HG03280 (cell line): ENCODE data around the gene BIRC2.

Experiments used
- ATAC-seq: cut with Tn5 transposase; IDR thresholded peaks from one replicate; pipeline ENCODE4 v1.9.1; 2021; ENCODE audit warnings: mild to moderate bottlenecking, moderate library complexity; ENCODE audit not compliant: unreplicated experiment

BIRC2 gene

DNA sequence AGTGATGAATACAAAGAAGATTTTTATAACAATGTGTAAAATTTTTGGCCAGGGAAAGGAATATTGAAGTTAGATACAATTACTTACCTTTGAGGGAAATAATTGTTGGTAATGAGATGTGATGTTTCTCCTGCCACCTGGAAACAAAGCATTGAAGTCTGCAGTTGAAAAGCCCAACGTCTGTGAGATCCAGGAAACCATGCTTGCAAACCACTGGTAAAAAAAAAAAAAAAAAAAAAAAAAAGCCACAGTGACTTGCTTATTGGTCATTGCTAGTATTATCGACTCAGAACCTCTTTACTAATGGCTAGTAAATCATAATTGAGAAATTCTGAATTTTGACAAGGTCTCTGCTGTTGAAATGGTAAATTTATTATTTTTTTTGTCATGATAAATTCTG lies 24.5 kb upstream of the BIRC2 start:
- ATAC-seq, result no peak

DNA sequence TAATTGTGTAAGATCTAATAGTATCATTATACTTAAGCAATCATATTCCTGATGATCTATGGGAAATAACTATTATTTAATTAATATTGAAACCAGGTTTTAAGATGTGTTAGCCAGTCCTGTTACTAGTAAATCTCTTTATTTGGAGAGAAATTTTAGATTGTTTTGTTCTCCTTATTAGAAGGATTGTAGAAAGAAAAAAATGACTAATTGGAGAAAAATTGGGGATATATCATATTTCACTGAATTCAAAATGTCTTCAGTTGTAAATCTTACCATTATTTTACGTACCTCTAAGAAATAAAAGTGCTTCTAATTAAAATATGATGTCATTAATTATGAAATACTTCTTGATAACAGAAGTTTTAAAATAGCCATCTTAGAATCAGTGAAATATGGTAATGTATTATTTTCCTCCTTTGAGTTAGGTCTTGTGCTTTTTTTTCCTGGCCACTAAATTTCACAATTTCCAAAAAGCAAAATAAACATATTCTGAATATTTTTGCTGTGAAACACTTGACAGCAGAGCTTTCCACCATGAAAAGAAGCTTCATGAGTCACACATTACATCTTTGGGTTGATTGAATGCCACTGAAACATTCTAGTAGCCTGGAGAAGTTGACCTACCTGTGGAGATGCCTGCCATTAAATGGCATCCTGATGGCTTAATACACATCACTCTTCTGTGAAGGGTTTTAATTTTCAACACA lies 23.3 kb upstream of the BIRC2 start:
- ATAC-seq, result no peak

DNA sequence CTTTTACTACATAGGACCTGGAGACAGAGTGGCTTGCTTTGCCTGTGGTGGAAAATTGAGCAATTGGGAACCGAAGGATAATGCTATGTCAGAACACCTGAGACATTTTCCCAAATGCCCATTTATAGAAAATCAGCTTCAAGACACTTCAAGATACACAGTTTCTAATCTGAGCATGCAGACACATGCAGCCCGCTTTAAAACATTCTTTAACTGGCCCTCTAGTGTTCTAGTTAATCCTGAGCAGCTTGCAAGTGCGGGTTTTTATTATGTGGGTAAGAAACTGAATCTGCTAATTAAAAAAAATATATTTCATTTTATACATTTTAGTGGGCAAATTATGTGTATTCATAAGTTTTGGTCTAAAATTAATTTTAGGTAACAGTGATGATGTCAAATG lies 21.9 kb upstream of the BIRC2 start:
- no peak for ATAC-seq

DNA sequence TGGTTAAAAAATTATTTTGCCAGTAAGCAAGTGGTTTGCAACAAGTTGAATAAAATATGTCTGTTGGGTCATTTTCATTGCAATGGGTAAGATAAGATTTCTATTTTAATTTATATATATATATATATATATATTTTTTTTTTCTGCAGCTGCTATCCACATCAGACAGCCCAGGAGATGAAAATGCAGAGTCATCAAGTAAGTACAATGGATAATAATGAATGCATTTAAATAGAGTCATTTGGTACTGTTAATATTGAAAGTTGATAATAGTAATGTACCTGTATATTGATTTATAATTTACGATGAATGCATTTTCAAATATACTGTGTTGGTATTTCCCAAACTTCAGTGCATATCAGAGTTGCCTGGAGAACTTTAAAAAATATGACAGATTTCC lies 18.3 kb upstream of the BIRC2 start:
- ATAC-seq, result no peak

DNA sequence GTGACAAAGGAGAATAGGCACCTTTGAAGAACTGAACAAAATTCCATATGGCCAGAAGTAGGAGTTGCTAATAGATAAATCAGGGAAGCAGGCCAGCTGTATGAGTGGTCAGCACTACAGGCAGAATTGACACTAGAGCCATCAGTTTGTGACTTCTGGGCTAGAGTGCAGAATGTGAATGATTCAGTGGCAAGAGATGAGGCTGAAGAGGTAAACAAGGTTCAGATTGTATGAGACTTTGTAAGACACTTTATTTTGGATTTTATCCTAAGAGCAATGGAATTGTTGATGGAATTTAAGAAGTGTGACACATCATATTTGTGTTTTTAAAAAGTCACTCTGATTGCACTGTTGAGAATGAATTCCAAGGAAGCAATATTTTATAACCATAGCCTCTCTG lies 16.8 kb upstream of the BIRC2 start:
- ATAC-seq, result no peak

DNA sequence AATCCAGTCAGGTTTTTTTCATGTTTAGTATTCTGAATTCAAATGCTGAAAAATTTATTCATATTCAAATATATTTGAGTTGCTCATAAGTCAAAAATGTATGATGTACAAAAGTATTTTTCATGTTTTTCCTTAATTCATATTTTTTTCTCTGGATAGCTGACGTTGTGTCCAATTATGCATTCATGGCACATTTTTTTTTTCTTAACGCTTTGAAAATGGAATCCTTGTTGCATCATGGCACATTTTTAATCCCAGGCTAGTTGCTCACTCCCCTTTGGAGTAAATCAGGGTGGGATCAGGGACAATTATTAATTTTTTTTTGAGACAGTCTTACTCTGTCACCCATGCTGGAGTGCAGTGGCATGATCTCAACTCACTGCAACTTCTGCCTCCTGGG lies 15.7 kb upstream of the BIRC2 start:
- no peak for ATAC-seq

DNA sequence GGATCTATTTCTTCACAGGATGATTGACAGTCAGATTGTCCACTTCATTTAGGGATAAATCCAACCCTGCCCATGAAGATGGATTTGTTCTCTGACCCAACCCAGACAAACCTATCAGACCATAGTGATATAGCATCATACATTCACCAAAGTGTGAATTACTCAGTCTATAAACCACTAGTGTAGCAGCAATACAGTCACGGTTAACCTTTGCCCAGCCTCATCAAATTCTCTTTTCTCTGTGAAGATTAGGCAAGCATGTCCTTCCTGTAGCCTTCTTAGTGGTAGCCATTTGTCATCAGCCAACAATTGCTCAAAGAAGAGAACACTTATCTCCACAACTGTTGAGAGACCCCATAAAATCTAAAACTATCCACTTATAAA lies 14.4 kb upstream of the BIRC2 start:
- no peak for ATAC-seq

DNA sequence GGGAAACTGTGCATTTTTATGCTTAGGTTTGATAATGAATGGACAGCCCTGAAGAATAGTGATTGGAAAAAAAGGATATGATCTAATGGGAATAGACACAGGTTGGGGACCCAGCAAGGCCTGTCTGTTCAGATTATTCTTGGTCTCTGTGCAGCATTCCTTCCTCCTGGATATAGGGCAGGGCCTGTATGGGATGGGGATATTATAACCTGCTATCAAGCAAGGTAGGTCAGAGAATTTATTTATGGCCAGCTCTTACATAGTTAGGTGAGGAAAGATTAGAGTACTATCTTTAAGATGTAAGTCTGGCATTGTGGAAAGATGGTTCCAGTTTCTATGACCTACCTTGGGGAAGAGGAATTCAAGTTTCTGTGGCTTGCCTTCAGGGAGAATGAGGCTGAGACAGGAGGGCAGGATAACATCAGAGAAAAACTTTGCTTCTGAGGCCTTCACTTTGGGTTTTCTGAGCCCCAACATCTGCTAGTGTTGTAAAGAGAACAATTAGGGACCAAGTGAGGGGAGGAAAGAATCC lies 8.5 kb upstream of the BIRC2 start:
- ATAC-seq, result no peak

DNA sequence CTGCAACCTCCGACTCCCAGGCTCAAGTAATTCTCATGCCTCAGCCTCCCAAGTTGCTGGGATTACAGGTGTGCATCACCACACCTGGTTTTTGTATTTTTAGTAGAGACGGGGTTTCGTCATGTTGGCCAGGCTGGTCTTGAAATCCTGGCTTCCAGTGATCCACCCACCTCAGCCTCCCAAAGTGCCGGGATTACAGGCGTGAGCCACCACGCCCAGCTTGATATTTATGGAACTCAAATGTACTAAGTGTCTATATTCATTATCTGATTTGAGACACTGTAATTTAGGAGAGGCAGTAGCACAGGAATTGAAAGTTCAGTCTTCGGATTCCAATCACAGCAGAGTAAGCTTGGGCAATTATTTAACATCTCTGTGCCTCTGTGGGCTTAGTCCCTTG lies 5.7 kb upstream of the BIRC2 start:
- ATAC-seq, result peak; percentile 14

DNA sequence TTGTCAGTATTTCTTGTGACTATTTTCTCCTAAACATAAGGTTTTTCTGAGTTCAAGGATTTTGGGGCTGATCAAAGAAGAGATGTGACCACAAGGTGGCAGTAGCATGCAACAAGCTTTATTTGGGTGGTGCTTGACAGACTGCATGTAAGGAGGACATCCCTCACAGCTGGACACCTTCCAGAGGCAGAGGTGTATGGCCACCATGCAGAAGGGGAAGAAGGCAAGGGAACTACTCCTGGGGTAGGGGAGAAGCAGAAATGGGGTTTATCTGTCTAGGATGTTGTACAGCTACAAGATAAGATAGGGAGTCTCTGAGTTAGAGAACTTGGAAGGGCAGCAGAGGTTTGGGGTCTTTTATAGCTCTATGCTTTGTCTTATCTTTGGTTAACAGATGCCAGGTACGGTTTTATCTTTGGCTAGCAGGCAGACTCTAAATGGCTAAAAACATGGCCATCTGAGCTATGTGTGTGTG lies 5.1 kb upstream of the BIRC2 start:
- ATAC-seq, result peak; percentile 47

DNA sequence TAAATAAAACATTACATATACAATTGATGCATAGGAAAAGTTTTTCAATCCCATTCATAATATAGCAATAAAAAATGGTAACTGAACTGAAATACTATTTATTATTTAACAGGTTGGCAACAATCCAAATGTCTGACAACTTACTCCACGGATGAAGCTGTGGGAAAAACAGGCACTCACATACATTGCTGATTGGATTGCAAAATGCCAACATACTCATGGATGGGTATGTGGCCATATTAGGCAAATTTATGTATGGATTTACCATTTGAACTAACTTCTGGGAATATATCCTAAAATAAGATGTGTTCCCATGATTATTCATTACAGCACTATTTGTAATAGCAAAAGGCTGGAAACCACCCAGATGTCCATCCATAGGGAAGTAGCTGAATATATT lies 3.2 kb upstream of the BIRC2 start:
- no peak for ATAC-seq

DNA sequence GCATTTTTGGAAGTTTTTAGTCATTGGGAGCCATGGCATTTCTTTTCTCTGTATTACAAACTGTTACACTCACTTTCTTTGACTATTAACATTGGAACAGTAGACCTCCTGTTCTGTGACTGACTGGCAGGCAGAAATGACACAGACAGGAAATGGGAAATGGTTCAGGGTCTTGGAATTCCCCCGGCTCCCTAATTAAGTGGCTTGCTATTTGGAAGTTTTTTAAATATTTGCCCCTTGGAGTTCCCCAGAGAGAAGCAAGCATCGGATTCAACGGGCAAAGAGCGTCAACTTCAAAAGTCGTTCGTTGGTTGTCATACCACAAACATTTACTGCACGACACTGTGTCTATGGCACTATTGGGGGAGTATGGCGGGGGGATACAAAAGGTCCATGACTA lies 1.1 kb upstream of the BIRC2 start:
- no peak for ATAC-seq

DNA sequence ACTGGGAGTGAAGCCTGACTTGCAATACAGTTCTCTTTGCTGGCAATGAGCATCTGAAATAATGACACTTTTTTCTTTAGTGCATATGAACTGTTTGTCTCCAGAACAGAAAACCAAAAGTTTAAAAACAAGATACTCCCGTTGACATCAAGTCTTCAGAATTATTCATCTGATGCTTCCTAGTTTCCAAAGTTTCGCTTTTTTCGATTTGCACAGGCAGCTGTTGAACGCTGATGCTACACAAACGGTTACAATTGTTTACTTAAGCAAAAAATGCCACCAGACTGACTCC lies 612 bp upstream of the BIRC2 start:
- no peak for ATAC-seq

DNA sequence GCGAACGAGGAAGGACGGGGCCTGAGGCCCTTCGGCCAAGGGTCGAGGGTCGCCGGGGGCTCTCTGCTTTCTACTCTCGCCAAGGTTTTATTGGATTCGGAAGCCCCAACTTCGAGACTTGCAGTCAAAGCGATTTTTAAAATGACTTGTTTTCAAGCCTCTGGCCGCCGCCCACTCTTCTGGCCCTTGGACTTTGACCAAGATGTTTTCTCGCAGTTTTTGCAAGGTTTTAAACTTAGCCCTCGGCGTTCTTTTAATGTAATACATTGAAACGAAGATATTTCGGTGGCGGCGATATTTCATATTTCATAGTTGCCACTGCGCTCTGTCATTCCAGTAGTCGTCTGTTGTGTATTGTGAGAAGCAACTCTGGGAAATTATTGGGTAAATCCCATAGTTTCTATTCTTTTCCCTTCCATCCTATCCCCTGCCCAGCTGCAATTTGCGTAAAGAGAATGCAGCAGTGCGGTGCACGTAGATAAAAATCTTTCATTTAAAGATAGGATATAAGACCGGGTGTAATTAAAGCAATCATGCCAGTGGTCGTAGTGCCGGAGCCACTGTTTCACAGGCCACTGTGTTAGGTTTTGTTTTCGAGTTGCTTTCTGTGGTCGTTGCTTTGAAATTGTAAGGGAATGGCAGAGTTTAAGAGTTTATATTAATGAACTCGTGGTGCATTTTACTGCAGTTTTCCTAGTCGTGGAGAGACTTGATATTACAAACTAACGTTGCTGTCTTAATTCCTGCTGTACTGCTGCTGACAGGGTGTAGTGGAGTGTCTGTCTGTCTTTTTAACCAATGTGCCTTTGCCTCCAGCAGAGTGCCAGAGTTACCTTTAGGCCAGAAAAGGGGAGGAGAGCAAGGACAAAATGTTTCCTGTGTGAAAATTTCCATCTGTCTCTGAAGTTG lies 702 bp downstream of the BIRC2 start:
- ATAC-seq, result peak; percentile 20

DNA sequence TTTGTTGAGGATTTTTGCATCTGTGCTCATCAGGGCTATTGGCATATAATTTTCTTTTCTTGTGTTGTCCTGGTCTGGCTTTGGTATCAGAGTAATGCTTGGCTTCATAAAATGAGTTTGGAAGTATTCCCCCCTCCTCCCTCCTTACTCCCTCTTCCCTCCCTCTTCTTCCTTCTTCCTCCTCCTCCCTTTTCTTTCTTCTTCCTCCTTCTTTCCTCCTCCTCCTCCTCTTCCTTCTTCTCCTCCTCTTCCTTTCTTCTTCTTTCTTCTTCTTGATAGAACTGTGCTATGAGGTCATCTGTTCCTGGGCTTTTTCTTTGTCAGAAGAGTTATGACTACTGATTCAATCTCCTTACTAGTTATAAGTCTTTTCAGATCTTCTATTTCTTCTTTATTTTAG lies 10.1 kb downstream of the BIRC2 start:
- ATAC-seq, result no peak

DNA sequence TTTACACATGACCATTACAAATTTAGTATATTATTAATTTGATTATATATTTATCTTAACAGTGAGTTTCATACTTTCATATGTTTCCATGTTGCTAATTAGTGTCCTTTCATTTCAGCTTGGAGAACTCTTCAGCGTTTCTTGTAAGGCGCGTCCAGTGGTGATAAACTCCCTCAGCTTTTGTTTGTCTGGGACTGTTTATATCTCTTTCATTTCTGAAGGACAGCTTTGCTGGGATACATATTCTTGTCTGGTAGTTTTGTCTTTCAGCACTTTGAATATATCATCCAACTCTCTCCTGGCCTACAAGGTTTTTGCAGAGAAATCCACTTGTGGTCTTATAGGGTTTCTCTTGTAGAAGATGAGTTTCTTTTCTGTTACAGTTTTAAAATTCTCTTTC lies 12.4 kb downstream of the BIRC2 start:
- ATAC-seq, result no peak

DNA sequence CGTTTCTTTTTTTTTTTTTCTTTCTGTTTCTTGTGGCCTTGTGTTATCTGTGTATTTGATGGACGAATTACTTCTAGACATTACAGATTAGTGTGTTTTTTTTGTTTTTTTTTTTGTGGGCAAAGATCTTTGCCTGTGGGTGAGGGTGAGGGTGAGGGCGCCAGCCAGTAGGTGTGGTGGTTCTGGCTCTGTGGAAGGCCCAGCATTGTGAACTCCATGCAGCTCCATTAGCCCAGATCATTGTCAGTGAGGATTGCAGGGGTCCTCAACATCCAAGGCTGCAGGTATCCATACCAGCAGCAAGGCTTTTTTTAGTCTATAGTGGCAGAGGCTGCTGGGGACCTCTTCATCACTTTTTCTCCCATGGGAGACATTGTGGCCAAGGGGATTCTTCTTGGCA lies 13.7 kb downstream of the BIRC2 start:
- ATAC-seq, result no peak

DNA sequence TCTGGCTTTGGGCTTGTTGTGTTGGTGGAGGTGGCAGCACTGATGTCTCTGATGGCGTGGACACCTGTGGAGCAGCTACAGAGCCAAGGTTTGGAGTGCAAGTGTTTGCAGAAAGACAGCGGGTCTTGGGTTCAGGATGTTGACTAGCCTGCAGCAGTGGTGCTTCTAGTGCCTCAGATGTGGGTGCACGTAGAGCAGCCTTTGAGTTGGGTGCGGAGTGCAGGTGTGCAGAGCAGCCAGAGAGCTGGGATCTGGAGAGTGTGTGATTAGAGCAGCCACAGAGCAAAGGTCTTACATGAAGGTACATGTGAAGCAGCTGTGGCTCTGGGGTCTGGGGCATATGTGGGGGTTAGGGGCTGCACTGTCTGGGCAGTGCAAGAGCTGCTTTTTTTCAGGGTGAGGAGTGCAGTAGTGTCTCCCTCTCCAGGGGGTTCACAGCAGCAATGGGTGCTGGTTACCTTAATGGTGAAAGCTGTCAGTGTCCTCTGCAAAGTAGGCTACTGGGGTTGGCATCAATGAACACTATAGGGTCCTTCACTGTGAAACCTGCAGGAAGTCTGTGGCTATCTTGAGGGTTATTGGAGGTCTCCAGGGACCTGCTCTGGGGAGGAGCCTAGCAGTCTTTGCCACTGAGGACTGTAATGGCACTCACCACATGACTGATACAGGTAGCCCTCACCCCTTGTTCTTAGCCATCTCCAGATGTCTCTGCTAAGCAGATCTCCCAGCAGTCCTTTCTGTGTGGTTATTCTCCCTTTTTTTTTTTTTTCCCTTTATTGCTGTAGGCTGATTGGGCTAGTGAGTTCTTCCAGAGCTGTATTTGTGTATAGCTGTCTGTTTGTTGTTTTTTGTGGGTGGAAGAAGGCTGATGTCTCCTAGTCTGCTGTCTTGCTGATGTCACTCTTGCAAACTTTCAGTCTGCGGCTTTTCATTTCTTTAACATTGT lies 14.3 kb downstream of the BIRC2 start:
- ATAC-seq, result peak; percentile 57

DNA sequence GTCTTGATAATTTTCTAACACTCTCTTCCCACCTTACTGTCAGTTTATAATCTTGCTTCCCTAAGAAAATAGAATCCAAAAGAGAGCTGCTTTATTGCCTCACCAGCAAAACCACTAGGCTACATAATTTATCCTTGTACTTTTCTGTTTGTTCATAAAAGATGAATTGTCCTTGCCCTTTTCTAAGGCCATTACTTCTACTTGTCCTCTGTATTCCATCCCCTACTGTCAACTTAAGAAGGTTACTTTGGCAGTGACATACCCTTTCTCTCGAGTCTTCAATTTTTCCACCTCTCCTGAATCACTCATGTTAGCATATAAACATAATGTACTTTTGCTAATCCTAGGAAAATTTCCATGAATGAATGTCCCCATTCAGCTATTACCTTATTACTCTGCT lies 18.0 kb downstream of the BIRC2 start:
- no peak for ATAC-seq

DNA sequence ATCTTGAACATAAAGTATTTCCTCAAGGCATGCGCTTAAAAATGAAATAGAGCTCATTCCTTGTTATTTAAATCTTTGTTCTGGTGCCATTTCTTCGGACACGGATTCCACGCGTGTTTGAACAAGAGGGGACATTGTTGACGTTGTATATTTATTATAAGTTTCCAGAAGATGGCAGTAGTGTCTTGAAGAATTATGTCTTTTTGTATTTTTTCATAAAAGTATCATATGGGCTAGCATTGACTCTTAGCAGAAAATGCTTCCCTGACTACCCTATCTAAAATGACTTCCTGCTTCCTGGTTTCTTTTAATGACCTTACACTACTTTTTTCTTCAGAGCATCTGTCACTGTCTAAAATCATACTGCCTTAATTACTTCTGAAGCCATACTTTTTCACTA lies 20.4 kb downstream of the BIRC2 start:
- no peak for ATAC-seq

DNA sequence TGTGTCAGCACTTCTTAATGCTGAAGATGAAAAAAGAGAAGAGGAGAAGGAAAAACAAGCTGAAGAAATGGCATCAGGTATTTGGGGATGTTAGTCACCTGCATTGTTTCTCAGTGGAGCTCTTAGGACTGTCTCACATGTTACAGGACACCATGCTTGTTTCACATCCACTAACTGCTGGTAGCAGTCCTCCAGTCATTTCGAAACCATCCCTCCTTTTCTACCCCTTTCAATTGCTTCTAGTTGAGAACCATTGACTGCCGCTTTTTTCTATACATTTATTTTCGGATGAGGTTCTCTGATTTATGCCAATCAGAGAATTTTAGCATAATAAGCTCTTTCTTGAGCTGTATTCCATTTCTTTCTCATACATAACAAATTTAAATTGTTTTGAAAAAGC lies 21.5 kb downstream of the BIRC2 start:
- peak; percentile 100 for ATAC-seq
